GM19099 (cell line): ENCODE results near the gene FBXO34.

Experiments used
- POLR2A ChIP-seq: IDR thresholded peaks from 3 replicates; pipeline ENCODE4 v1.6.1; 2011; ENCODE audit warnings: low read depth; ENCODE audit not compliant: insufficient read length; ENCODE audit errors: extremely low read depth

The FBXO34 gene

DNA sequence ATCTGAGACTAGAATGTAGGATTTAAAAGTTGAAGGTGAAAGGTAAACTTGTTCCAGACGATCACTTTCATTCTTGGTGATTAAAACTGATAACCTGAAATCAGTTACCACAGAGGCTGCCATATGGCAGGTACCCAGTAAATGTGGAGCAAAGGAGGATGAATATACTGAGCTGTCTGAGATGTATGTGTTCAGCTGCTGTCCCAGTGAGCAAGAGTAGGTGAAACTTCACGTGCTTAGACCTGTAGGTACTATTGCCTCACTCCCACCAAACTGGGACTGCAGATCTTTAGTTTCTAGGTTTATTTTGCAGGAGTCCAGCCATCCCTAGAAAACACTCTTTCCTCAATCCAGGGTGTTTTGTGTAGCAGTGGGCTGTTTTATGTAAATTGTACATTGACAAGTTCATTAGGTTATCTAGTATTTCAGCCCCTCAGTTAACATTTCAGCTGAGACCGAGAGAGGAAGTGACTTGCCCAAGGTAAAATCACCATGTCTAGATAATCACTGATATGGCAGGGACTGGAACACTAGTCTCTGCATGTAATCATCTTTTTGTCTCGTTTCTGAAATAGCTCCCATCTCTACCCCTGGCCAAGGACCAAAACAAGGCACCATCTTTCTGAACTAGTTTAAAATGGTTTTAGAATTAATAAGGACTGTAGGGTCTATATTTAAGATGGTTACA is 77.7 kb downstream of the FBXO34 start:
- TF ChIP-seq POLR2A, result no peak

DNA sequence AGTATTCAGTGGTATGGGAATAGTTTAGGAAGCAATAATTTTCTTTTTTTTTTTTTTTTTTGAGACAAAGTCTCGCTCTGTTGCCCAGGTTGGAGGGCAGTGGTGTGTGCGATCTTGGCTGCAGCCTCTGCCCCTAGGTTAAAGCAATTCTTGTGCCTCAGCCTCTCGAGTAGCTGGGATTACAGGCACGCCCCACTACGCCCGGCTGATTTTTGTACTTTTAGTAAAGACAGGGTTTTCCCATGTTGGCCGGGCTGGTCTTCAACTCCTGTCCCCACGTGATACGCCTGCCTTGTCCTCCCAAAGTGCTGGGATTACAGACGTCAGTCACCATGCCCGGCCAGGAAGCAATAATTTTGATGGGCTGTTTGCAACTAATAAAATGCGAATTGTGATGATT is 78.3 kb downstream of the FBXO34 start:
- no peak for TF ChIP-seq POLR2A

DNA sequence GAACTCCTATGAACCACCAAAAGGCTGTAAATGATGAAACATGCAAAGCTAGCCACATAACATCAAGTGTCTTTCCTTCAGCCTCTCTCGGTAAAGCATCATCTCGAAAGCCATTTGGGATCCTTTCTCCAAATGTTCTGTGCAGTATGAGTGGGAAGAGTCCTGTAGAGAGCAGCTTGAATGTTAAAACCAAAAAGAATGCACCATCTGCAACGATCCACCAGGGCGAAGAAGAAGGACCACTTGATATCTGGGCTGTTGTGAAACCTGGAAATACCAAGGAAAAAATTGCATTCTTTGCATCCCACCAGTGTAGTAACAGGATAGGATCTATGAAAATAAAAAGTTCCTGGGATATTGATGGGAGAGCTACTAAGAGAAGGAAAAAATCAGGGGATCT is 79.2 kb downstream of the FBXO34 start:
- TF ChIP-seq POLR2A, result no peak

DNA sequence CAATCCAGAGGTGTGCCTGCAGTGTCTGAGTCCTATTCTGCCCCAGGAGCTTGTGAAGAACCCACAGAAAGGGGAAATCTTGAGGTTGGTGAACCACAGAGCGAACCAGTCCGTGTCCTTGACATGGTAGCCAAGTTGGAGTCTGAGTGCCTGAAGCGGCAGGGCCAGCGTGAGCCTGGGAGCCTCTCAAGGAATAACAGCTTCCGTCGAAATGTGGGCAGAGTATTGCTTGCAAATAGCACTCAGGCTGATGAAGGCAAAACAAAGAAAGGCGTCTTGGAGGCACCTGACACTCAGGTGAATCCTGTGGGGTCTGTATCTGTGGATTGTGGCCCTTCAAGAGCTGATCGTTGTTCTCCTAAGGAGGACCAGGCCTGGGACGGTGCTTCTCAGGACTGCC is 79.9 kb downstream of the FBXO34 start:
- no peak for TF ChIP-seq POLR2A

DNA sequence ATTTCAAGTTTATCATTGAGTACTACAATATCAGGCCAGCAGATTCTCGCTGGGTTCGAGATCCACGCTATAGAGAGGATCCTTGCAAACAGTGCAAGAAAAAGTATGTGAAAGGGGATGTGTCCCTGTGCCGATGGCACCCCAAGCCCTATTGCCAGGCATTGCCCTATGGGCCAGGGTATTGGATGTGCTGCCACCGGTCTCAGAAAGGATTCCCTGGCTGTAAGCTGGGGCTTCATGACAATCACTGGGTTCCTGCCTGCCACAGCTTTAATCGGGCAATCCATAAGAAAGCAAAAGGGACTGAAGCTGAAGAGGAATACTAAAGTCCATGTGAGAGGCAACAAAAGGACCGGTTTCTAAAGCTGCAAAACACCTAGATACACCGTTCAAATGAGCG is 81.0 kb downstream of the FBXO34 start:
- no peak for TF ChIP-seq POLR2A

DNA sequence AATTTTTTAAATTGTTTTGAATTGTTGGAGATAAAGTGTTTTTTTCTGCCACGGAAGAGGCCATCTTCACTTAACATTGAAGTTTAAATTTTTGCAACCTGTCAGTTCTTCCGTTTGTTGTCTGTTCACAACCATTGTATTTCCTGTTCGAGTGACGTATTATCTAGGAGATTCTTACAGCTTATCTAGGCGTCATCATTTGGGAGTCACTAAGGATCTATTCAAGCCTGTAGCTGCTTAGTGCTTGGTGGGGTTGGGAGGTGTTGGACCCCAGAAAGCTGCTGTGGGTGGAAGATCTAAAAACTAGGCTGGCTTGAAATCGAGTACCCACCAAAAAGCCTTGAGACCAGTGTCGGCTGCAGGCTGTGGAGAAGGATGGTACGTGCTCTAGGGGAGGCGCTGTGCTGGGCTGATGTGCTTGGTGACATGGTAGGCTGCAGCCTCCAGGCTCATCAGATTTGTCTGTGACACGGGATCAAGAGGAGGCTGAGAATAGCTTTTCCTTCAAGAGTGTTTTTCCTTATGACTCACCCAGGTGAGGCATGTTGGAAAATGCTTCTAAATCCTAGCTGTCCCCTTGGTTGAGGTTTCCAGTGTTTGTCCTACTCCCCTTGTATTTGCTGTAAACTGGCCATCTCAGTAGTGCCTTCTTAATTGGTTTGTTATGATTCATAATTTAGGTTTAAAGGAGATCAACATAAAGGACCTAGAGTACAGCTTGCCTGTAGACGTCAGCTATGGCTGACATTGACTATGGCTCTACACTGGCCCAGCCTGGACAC is 82.7 kb downstream of the FBXO34 start:
- TF ChIP-seq POLR2A, result no peak

DNA sequence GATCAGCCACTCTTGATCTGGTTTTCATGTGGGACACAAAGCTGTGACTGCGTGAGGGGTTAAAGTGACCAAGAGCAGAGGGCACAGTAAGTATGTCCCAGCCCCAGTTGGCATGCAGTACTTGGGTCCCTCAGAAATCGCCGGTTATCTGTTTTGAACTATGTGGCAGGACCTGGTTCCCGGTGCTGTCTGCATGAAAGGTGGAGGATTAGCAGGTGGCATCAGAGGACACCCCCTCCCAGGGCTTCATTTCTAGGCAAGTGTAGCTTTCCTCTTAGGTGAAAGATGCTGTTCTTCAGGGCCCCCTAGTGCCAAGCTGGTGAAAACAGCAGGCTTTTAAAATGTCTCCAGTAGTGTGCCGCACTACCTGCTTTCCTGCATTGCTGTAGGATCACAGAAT is 83.3 kb downstream of the FBXO34 start:
- no peak for TF ChIP-seq POLR2A

DNA sequence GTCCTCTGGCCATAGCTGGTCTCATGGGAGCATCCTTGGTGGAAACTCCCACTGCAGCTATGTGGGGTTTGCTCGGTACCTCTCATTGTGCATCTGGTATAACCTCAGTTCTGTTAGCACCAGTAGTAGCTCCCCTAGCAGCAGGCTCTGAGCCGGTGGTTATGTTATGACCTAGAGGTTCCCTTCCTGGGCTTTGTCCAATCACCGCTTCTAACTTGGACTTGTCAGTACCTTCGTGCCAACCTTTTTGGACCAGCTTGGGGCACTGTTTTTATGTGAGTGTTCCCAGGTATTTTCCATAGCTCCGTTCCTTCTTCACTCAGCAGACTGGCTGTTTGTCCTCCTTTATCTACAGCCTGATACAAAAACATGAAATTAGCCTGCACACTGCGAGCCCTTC is 84.7 kb downstream of the FBXO34 start:
- no peak for TF ChIP-seq POLR2A

DNA sequence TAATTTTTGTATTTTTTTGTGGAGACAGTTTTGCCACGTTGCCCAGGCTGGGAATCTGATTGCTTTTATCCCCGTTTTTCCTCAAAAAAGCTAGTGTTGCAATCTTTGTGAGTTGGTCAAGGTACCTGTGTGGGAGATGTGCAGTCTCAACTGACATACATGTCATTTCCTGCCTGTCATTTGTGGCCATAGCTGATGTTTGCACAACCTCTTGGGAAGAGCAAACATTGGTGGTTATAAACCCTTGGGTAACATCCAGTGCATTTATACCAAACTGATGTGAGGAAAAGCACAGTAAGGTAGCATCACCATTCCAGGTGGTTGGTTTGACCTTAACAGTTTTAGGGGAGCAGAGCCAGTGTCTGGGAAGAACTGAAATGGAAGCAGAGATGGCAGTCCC is 85.7 kb downstream of the FBXO34 start:
- no peak for TF ChIP-seq POLR2A

DNA sequence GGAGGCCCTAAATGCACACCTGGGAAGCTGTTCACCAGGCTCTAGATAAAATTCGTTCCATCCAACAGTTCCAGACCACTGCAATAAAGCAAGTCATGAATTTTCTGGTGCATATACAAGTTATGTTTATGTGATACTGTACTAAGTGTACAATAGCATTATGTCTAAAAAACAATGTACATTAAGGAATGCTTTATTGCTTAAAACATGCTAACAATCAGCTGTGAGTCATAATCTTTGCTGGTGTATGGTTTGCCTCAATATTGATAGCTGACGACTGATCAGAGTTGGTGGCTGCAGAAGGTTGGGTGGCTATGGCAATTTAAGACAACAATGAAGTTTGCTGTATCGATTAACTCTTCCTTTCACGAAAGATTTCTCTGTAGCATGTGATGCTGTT is 88.1 kb downstream of the FBXO34 start:
- no peak for TF ChIP-seq POLR2A

DNA sequence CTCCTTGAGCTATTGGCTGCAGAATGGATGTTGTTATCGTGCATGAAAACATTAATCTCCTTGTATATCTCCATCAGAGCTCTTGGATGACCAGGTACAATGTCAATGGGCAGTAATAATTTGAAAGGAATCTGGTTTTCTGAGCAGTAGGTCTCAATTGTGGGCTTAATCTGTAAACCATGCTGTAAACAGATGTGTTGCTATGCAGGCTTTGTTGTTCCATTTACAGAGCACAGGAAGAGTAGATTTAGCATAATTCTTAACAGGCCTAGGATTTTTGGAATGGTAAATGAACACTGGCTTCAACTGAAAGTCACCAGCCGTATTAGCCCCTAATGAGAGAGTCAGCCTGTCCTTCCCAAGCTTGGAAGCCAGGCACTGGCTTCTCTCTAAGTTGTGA is 90.0 kb downstream of the FBXO34 start:
- no peak for TF ChIP-seq POLR2A

DNA sequence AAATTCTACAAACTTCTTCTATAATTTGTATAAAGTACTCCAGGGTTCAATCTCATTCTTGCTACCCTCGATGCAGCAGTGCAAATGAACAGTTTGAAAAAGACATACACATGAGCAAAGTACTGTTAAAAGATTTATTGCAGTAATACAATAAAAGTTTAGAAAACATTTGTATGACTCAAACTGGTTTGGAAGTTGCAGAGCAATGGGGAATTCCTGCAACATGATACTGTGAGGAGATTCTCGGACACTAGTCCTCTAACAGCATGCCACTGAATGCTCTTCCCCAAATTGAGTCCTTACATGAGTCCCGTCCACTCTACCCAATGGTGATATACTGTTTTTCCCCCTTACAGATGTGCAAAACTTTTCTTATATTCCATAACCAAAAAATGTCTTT is 95.0 kb downstream of the FBXO34 start:
- no peak for TF ChIP-seq POLR2A

DNA sequence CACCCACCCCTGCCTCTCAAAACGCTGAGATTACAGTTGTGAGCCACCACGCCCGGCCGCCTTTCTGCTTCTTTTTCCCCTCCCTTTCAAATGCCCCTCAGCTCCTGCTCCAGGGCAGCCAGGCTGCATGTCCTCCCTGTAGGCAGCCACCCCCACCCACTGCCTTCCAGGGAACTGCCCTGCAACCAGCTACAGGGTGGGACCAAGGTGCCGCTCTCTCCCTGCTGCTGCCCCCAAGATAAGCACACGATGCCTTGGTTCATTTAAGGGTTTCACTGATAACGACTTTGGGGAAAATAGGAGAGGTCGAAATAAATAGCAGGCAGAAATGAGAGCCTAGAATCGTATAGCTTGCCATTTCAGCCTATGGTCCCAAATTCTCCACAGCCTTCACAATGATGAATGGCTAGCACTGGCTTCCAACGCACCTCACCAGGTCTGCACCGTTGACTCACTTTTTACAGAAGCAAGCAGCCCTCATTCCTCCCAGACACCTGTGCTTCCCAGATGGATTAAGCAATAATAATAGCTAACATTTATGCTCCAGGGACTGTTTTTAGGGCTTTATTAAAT is 99.7 kb downstream of the FBXO34 start:
- TF ChIP-seq POLR2A, result no peak

DNA sequence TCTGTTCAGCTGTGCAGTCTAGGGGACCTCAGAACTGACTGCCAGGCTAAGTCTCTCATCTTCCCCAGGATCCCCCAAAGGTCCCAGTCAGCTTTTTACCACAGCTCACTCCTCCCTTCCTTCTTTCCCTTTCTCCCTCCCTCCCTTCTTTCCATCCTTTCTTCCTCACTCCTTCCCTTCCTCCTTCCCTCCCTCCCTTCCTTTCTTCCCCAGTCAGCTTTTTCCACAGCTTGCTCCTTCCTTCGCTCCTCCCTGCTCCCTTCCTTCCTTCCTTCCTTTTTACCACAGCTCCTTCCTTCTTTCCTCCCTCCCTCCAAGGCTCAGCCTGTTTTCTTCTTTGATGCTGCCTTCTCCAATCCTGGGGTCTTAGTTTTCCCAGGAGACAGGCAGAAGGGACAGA is 101.2 kb downstream of the FBXO34 start:
- no peak for TF ChIP-seq POLR2A

DNA sequence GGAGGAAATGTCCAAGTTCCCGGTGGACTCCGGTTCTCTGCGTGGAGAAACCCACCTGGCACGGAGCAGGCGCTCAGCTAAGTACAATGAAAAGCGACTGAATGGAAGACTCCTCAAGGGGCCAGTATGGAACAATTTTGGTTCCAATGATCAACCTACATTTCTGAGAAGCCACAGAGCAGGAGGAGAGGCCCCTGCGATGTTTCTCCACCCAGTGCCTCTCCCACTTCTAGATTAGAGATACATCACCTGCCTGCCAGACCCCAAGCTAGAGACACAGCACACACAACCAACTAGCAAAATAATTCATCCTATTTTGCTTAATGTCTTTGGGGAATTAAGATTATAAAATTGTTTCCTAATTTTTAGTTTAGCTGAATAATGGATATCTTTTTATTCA is 101.6 kb downstream of the FBXO34 start:
- TF ChIP-seq POLR2A, result no peak
